Left hindlimb (tissue), 1 donor: ENCODE results near the gene KAT7.
"Not testable (repeated sequence)": the region's sequence is repeated elsewhere in the genome, so short reads cannot be mapped to it uniquely, and the experiment has no call there.

Source experiments
- DNase-seq: peaks from one replicate; pipeline ENCODE4 v3.0.0-alpha.2; 2018

KAT7 gene

DNA sequence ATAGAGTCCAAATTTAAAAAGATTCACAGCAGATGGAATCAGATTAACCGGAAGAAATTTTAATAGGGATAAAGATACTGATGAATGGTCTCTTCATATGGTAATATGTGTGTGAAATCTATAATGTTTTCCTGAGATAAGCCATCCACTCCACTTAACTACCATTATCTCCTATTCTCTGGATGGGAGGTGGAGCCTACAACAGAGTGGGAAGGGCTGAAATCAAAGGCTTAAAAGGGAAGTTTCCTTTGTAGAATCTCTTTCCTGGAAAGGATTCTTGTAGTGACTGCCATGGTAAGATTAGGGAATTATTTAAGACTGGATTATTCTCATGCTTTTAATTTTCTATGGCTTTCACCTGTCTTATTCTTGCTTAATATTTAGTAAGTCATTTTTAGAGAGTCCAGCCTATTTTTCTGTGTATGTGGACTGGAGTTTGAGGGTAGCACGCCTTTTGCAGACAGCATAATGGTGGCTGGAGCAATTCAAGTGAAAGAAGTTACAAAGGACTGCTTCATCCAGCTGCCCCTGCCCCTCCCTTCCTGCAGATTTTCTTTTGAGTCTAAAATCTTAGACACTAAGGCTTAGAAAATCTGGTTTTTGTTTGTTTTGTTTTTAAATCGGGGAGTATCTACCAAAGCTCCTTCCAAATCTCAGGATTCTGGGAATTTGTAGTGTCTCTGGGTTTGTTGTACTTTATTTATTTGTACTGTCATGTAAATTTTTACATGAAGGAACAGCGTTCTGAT, 26.5 kb downstream of the KAT7 start:
- DNase-seq = no peak

GRCh38 chr17:49815761-49816281, 27.3 kb downstream of the KAT7 start:
- no peak for DNase-seq

DNA sequence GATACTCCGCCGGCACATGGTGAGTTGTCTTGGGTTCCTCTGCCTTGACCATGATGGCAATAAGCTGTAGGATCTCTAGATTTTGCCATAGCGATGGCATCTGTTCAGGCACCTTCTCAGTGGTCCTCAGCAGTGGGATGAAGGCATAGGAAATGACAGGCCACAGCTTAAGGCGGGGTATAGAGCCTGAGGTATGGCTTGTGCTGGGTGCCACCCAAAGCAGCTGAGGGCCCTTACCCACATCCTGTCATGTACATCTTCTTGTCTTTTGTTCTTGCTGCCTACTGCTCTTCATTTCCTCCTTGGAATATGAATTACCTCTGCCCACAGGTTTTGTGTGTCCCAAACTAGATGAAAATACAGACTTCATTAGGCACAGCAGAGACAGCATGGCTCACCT, 29.5 kb downstream of the KAT7 start:
- DNase-seq = no peak

DNA sequence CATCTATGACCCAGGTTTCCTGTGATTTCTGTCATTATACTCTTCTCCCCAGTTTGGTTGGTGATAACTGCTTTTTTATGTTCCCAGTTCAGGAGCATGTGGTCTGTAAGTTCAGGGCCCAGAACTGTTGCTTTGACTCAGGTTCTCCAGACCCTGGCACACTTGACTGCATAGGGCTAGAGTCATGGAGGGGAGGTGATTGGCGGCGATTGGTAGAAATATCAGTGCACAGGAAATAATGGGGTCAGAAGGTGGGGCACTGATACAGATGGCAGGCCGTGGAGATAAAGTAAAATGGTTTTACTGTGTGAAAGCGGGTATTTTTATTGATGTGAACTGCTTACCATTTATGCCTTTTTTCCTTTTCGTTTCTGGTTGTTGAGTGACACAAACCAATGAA, 30.7 kb downstream of the KAT7 start:
- no peak for DNase-seq

- no peak for DNase-seq
These were observed 31.2 kb downstream of the KAT7 start for GRCh38 chr17:49819651-49820050.

- no peak for DNase-seq
These were observed 32.3 kb downstream of the KAT7 start for GRCh38 chr17:49820773-49821172.

GRCh38 chr17:49821466-49821865, 33.0 kb downstream of the KAT7 start:
- DNase-seq = no peak

- DNase-seq = no peak
These were observed 33.4 kb downstream of the KAT7 start for GRCh38 chr17:49821916-49822315.

DNA sequence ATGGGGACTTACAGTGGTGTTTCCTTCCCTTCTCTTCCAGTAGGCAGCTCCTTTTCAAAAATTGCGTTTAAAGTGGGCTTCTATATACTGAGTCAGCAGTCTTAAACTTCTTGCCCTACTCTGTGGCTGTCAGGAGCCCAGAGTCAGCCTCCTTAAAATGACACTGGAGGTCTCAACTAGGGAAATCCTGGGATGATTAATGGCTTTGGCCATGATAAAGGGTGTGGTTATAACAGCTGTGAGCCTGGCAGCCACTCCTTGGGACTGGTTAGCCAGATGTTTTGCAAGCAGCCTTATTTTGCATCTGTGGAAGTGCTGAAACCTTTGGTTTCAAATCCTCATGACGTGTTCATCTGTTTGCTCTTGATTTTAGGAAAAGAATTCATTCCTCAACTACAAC, 34.3 kb downstream of the KAT7 start:
- no peak for DNase-seq

DNA sequence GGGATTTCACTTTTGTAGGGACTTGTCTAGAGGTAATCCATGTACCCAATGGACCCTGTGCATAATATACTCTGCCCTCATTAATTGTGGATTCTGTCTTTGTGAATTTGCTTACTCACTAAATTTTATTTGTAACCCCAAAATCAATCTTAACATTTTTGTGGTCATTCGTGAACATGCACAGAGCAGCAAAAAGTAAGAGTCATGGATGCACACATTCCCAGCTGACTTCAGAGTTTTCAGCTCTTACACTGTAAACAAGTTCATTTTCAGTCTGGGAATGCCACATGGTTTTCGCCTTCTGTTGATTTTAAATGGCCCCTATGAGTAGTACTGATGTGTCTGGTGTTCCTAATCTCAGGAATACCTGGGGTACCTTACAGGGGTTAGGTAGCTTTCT, 35.1 kb downstream of the KAT7 start:
- no peak for DNase-seq

GRCh38 chr17:49825645-49826044, 37.2 kb downstream of the KAT7 start:
- DNase-seq = no peak

GRCh38 chr17:49828325-49828724, 39.8 kb downstream of the KAT7 start:
- not testable (repeated sequence) for DNase-seq

GRCh38 chr17:49829026-49829425, 40.5 kb downstream of the KAT7 start:
- DNase-seq = no peak

DNA sequence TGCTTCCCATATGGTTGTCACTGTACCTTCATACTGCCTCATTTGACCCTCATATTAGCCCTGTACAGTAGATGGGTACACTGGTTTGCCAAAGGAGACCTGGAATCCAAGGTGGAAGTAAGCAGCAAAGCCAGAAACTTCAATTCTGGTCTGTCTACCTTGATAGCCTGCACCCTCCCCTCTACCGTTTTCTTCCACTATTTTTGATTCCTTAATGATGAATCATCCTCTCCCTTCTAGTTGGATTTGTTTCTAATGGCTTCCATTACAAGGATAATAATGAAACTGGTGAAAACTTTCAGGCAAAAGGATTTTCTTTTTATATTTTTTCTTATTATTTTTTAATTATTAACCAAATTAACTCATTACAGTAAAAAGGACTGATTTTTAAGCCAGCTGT, 42.1 kb downstream of the KAT7 start:
- no peak for DNase-seq

DNA sequence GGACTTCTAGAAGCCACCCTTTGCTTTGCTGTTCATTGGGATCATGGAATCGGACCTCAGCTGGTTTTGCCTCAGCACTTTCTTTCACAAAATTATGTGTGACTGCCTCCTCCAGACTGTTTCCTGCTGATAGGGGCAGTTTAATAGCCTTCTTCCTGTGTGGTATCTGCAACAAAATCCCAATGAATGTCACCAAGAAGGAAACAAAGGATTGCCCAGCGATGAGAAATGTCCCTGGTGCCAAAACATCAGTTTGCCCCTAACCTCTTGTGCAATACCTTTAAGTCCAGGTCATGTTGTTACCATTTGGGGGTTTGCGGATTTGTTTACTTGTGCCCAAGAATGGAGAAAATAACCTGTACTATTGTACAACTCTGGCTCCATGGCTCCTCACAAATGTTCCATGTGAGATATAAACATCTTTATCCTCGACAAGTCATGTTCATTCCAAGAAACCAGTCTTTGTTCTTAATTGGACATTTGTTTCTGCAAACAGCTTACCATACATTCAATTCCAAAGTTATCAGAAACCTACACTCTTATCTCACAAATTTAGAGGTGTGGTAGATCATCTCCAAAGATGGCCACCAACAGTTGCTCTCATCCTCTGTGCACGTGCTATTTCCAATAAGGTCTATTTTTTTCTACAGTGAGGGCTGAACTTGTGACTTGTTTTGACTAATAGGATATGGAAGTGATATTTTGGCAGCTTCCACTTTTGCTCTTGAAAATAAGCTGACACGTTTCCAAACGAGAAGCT, 44.5 kb downstream of the KAT7 start:
- no peak for DNase-seq

- DNase-seq = no peak
These were observed 45.8 kb downstream of the KAT7 start for GRCh38 chr17:49834118-49834743.

- no peak for DNase-seq
These were observed 47.0 kb downstream of the KAT7 start for GRCh38 chr17:49835472-49835871.

- DNase-seq = no peak
These were observed 47.9 kb downstream of the KAT7 start for GRCh38 chr17:49836111-49837030.

- no peak for DNase-seq
These were observed 51.0 kb downstream of the KAT7 start for GRCh38 chr17:49839455-49839854.

DNA sequence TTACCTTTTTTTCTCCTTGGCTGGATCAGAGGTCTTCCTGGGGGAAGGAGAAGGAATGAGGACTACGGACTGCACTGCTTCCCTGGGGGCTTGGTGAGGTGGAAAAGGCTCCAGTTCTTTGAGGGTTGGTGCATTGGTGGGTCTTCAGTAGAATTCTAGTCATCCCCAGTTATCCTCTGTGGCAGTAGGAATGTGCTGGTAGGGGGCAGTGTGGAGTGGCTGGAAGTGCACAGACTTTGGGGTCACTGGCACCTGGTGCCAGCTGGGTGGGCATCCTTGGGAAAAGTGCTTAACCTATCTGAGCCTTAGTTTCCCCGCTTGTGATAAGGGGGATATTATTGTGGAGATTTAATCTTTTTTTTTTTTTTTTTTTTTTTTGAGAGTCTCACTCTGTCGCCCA, 53.1 kb downstream of the KAT7 start:
- DNase-seq = no peak

GRCh38 chr17:49842371-49842770, 53.9 kb downstream of the KAT7 start:
- DNase-seq = no peak

DNA sequence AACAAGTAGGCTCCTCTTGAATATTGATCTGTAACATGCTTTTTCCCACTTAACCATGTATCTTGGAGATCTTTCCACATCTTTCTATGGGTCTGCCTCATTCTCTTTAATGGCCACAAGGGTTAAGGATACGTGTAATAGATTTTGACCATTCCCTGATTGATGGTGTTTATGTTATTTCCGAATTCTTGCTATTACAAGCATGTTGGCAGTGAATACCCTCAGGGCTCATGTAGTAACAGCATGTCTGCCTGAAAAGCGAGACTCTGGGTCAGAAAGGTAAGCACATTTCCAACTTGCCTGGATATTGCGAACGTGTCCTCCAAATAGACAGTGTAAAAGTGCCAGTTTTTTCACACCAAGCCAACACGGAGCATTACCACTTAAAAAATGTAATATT, 54.4 kb downstream of the KAT7 start:
- DNase-seq = no peak
